NCI-H2029 (cell line): ENCODE data around the gene ZMAT2.
A peak's percentile ranks its signal among the peaks of the same experiment; 100 is the strongest.
"Not testable (repeated sequence)": the region's sequence is repeated elsewhere in the genome, so short reads cannot be mapped to it uniquely, and the experiment has no call there.

Source experiments
- DNase-seq: peaks from one replicate; lab custom pipeline; 2025; lab: John Stamatoyannopoulos, UW

Gene ZMAT2

DNA sequence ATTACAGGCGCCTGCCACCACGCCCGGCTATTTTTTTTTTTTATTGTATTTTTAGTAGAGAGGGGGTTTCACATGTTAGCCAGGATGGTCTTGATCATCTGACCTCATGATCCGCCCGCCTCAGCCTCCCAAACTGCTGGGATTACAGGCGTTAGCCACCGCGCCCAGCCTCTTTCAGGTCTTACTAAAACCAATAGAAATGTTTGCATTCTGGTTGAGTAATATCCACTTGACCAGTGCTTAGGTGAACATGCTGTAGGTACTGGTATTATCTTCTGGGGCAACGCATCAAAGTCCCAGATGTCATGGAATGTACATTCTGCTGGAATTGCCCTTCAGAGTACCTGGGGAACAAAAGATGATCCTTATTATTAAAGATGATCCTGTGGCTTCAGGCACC lies 8.5 kb downstream of the ZMAT2 start:
- not testable (repeated sequence) for DNase-seq

- DNase-seq = peak; percentile 78
These were observed 10.8 kb downstream of the ZMAT2 start for GRCh38 chr5:140710899-140711552.

GRCh38 chr5:140711794-140712193 lies 11.5 kb downstream of the ZMAT2 start:
- DNase-seq = no peak

- DNase-seq = no peak
These were observed 13.4 kb downstream of the ZMAT2 start for GRCh38 chr5:140713562-140714094.

GRCh38 chr5:140716238-140716637 lies 16.0 kb downstream of the ZMAT2 start:
- DNase-seq = not testable (repeated sequence)

DNA sequence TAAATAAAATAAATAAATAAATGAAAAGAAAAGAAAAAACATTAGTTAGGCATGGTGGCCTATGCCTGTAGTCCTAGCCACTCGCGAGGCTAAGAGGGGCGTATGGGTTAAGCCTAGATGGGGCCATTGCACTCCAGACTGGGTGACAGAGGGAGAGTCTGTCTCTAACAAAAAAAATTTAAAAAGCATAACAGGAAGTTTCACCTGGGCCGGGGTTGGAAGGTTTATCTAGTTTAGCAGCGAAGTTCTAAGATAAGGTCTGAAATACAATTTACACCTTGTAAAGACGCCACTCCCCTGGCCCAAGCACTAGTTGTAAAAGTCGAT lies 18.0 kb downstream of the ZMAT2 start:
- no peak for DNase-seq

- DNase-seq = not testable (repeated sequence)
These were observed 20.5 kb downstream of the ZMAT2 start for GRCh38 chr5:140720738-140721137.

- DNase-seq = not testable (repeated sequence)
These were observed 21.1 kb downstream of the ZMAT2 start for GRCh38 chr5:140721395-140721794.

DNA sequence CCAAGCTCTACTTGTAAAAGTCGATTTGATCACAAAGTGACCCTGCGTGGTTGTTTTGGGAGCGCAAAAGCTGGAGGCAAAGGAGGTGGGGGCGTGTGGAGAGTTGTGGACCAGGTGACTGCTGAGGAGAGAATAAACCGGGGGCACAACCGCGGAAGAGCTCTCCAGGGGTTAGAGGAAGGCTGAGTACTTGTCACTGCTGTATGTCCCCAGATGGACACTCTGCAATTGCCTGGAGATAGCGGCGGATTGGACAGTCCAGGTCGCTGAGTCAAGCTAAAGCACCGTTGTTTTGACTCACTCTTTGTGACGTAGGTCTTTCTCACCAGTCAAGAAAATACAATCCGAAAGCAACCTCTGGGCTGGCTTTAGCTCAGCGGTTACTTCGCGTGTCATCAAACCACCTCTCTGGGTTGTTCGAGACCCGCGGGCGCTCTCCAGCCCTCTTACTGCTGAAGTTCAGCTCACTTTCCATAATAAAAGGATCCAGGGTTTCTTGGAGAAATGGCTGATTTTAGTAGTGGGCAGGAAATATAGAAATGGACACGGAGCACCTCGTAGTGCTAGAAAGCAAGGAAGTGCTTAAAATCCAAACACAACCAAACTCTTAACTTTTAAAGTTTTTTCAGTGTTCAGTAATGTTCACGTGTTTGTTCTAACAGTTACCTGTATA lies 25.7 kb downstream of the ZMAT2 start:
- peak; percentile 22 for DNase-seq

DNA sequence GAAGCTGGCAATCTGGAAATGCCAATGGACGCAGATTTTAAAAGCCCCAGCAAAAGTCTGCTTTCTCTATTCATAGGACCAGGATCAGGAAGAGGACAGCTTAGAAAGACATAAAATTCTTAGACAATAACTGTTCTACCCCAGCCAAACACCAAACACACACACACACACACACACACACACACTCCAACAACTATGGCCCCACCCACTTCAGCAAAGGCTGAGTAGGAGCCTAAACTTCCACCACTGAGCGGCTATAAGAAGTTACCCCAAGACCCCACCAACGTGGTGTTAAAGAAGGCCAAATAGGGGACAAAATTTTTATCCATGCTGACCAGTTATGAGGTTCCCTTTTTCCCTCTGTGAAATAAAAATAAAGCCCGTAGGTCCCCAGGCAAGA lies 32.9 kb downstream of the ZMAT2 start:
- no peak for DNase-seq

- no peak for DNase-seq
These were observed 34.1 kb downstream of the ZMAT2 start for GRCh38 chr5:140734354-140734753.

GRCh38 chr5:140737486-140737885 lies 37.2 kb downstream of the ZMAT2 start:
- no peak for DNase-seq

DNA sequence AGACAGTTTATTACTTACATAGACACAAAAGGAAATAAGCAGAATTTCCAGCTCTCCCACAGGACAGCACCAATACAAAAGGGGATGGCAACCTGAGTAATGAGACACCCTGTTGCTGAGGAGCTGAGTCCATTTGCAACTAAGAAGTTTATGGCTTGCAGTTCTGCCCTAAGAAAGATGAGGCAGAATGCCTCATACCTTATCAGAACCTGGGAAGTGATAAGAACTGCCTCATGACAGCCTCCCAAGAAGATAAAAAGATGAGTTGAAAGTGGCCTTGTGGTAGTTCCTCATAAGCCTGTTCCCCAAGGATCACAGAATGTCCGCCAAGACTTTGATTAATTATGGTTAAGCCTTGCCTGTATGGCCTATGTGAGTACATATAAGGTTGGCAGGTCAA lies 41.7 kb downstream of the ZMAT2 start:
- no peak for DNase-seq

DNA sequence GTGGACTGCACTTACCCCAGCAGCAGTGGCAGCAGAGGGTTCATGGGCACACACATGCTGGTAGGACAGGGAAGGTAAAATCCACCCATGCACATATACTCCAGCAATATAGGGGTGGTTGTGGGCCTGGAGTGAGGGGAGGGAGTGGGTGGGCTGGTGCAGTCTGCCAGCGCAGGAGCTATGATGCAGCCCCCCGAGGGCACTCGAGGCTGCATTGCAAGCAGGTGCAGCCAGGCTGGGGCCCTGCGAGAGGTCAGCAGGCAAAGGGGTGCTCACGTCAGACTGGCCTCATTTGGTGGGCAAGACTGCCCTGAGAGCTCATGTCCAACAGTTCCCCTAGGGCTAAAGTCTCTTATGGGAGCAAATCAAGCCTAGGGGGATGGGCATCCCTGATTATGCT lies 53.3 kb downstream of the ZMAT2 start:
- no peak for DNase-seq
